Stimulated activated CD4-positive, alpha-beta T cell treated with anti-CD3 and anti-CD28 coated beads, Interleukin-15, amount 100 ng/mL, for 24 hours (primary cell): Measurements from ENCODE around the gene TNS1.
"Not testable (repeated sequence)": the region's sequence is repeated elsewhere in the genome, so short reads cannot be mapped to it uniquely, and the experiment has no call there.

Experiments used
- DNase-seq: peaks from one replicate; pipeline ENCODE4 v3.0.0-alpha.2; 2020

TNS1 gene

DNA sequence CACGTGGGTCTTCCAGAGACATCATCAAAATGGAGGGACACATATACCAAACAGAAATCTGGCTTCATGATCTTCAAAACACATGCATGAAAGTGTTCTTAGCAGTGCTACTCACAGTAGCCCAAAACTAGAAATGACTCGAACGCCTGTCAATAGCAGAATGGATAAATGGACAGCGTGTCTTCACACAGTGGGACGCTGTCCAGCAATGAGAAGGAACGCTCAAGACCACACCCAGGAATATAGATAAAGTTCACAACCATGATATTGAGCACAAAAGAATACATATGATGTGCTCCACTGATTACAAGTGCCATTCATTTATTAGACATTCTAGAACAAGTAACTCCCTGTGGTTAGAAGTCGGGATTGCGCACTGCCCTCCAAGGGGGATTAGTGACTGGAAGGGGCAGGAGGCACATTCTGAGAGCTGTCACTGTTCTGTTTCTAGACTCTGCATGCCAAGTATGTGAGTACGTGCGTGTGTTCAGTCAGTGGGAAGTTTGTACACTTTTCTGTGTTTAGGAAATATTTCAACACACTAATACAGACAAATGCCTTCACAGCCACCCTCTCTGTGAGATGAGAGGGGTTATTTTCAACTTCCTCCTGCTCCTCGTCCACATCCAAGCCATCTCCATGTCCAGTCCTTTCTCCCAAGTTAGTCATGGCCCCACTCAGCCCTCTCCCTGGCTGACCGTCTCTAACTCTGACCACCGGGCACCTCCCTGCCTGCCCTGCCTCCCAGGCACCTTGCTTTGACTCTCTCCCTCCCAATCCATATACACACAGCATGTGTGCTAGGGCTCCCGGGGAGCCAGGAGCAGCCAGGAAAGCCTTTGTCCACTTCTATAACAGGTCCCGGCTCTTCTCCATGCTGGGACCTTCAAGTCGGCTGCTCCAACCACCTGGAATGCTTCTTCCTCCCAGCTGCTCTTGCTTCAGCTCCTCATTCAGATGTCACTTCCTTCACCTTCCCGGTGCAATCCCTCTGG lies 26.9 kb upstream of the TNS1 start:
- DNase-seq = no peak

DNA sequence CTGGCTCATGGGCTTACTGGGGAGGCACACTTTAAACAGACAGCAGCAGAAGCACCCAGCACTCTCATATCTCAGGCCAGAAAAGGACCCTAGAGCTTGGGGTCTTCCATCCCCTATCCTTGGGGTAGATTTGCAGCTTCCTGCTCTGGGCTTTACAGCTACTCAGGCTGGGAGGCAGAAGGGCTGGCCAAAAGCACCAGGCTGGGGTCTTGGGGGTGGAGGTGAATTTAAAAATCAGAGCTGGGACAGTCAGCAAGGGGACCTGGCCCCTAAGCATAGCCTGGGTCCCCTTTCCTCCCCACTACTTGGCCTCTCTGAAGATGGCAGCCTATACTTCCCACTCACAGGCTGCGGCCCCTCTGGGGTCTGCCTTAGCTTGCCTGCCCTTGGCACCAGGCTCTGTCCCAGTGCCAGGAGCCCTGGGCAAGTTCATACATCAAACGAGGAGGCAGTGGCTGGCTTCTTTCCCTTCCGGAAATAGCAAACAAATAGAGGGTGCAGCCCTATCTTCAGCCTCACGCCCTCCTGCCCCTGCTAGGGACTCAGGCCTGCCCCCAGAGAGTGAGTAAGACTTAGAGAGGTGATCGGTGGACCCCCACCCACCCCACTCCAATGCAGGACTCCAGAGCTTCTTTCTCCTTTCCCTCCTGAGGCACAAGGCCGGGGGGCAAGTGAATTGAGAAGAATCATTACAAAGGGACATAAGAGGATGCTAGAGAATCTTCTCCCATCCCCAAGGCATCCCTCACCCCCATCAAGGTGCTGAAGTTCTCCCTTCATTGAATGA lies 26.0 kb upstream of the TNS1 start:
- no peak for DNase-seq

DNA sequence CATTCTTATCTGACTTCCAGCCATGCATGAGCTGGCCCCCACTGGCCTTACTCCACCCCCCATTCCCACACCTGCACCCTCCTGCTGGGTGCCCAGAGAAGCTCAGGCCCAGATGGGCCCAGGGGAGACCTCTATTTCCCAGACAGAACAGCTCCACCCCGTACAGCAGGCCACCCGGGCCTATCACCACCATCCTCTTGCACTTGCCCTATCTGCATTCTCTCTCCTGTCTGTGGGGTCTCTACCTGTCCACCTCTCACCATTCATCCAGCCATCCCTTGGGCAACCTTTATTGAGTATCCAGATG lies 25.3 kb upstream of the TNS1 start:
- DNase-seq = no peak

DNA sequence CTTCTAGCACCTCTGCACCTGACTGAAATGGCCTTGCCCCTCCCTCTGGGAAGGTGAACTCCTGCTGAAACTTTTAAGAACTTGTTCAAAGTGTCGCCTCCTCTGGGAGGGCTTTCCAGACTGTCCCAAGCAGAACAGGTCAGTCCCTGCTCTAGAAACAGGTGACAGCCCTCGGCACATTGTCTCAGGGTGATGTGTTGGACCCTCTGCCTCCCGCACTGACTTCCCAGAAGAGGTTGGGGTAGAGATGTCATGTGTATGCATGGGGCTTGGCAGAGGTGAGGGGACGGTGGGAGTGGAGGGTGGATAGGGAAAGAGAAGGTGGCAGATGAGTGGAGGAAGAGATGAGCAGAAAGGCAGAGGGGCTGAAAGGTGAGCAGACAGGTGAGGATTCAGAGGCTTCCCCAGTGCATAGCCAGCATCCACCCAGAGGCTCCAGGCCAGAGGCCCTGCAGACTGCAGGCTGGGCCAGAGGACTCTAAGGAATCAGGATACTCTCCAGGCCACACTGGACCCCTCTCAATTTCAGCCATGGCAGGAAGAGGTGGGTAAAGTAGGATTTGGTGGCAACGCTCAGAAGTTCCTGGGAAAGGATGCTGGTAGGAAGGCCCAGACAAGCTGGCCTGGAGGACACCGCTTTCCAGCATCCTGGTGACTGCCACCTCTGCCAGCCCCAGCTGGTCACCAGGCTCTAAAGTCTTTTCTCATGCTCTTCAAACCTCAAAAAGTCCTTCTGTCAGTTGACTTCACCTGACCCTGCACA lies 24.8 kb upstream of the TNS1 start:
- DNase-seq = no peak

DNA sequence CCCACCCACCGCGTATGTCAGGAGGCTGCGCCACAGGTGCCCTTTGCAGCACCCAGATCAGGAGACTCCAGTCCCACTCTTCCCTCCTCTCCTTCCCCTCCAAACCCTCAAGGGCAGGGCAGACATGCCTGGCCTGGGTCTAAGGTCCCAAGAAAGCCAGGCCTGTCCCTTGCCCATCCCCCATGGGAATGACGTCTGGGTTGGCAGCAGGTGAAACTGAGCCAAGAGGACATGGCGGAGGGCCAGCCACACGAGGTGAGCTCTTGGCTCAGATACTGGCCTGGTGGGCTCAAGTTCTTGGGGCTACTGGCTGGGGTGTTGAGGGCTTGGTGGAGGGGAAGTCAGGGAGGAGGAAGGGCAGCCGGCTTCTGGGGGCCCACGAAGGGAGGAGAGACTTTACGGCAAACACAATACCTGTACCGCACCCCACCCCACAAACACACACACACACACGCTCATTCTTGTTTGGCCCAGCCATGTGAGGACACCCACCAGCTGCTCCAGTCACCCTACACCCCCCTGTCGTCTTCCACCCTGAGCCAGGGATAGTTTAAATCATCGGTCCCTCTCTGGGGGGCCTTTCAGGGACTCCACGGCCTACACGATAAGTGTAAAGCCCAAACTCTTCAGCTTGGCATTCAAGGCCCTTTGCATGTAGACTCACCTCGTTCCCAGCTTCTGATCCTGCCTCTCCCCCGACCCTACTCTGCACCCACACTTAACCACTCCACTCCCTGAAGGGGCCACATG lies 24.1 kb upstream of the TNS1 start:
- DNase-seq = peak; percentile 1

DNA sequence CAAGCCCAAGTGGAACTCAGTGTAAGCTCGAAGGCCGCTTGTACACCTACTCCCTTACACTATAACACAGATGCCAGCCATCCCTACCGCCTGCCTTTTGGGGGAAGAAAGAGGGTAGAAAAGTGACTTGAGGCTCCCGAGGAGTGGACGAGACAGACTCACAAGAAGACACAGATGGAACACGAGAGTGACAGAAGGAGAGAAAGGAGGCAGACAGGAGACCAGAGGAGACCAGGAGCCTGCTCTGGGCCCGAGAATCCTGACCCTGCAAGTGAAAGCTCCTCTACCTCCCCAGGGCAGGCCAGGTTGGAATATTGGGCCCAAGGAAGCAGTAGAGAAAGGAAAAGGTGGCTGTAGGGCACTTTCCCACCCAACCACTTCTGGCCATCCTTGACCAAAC lies 23.4 kb upstream of the TNS1 start:
- no peak for DNase-seq

DNA sequence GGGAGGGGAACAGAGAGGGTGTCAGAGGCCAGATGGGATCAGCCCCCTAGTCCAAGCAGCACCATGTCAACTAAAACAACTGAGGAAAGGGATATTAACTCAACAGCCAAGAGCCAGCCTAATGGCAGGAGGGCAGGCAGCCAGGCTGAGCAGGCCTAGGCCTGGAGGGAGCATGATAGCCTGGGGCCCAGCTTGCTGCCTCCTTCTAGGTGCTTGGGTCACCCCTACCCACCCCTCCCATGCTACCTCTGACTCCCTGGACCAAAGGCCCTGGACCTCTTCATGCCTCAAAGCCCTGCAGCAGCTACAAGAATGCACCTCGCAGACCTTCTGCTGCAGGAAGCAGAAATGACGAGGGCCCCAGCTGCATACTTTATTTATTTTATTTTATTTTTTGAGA lies 22.1 kb upstream of the TNS1 start:
- DNase-seq = no peak

DNA sequence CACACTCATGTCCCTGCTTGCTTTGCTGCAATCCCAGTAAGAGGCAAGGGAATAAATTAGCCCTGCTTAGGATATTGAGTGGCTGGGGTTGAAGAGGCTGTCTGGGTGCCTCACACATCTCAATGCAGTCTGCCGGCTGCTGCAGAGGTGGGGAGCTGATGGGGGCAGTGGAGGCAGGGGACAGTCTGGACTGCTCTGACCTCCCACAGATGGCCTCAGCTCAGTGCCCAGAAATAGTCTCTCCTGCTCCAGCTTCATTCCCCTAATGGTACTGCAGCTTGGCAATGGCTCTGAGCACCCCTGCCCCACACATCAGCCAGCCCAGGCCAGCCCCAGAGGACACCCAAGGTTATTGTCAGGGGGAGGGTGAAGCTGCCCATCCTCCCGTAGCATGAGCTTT lies 21.5 kb upstream of the TNS1 start:
- peak; percentile 0 for DNase-seq

DNA sequence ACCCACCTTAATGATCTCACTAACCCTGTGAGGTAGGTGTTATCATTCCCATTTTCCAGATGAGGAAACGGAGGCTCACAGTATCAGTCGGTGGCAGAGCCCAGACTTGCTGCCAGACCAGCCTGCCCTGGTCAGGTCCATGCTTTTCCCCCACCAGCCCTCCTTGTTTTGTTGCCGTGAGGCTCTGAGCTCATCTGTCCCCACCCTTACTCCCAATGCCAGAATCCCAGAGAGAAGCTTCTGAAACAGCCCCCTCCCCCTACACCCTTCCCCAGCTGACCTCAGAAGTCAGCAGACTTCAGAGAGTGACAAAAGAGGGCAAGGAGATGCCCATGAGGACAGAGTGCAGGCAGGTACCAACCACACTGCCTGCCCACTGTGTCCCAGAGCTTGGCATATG lies 20.8 kb upstream of the TNS1 start:
- DNase-seq = no peak

DNA sequence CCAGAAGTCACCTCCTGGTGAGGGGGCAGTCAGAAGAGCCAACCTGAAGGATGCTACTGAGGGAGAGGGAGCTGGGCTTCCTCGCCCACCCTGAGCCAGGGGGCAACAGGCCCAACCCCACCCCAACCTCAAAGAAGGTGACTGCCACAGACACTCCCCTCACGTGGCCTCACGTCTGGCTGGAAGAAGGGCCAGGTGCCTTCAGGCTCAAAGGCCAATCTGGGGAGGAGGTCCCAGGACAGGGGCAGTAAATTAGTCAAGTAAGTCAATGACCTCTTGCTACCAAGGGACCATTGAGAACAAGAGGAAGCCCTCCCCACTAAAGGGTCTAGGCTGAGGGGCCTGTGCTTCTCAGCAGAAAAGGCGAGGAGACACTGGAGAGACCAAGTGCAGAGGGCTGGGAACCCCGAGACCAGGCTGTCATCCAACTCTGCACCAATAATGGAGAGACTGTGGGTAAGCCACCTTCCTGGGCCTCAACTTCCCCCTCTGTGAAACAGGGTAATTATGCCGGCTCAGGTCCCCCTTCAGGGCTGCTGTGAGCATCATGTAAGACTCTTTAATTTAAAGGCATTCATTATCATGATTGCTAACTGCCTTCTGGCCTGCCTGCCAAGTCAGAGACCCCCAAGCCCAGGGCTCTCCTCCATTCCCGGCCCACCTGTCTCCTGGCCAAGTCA lies 20.2 kb upstream of the TNS1 start:
- DNase-seq = no peak

DNA sequence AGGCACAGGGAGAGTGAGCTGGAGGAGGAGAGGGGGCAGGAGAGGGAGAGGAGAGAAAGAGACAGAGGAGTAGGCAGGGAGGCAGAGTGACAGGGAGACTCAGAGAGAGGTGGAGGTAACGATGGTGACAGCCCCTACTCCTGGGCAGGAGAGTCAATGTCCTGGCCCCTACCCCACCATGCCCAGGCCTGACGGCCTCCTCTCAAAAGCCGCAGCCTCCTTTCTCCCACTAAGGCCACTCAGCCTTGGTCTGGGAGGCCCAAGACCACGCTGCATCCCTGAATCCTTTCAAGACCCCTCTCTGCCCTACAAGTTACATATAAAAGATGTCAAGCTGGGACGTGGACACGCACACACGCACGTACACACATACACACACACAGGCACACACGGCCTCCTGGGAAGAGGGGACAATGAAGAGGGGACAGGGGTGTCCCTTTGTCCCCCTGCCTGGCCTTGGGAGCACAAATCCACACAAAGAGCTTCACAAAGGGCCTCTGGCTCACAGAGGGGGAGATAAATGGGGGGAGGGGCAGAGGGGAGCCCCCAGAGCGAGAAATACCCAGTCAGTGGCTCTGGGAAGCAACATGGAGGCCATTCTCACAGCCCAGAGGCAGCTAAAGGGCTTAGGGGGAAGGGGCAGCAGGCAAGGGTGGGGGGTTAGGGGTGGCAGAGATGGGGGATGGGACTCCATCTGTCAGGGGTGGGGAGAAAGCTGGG lies 19.5 kb upstream of the TNS1 start:
- no peak for DNase-seq

DNA sequence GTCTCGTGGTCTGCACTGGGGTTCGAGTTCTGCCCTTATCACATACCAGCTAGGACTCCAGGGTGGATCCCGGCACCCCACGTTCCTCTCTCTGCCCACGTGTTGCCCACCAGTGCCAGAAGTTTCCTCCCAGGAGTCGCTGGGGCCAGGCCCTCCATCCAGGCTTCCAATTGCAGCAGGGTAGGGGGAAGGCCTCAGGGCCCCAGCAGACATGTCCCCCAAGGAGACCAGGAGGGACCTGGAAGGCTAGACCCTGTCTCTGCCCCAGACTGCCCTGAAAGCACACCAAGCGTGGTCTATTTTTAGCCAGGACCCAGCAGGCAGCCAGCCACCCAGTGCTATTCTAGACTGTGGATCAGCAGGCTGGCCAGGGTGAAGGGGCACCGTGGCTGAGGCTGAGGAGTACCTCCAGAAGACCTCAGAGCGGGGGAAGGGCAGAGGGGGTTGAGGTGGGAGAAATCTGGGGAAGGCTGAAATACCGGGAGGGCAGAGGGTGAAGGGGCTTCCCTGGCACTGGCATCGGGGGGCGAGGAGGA lies 18.8 kb upstream of the TNS1 start:
- DNase-seq = no peak

DNA sequence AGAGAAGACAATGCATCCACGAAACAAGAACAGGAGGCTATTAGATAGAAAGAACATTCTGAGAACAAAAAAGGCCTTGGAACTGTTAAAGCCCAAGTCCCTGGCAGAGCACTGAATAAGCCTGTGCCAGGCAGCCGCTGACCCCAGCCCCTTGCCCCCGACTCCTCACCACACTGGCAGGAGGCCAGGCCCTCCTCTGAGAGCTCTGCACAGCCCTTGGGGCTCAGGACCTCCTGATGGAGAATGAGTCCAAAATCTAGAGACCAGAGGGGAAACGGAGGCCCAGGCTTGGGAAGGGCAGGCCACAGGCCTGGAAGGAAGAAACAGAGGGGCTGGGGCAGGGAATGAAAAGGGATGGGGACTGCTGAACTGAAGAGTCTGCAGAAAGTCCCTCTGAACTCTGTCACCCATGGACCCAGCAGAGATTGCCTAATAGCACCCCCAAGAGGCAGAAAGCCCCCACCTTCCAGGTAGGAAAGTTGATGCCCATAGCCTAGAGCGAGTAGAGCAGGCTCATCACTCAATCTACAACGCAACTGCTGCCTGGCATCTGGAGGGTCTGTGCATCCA lies 18.3 kb upstream of the TNS1 start:
- DNase-seq = no peak

DNA sequence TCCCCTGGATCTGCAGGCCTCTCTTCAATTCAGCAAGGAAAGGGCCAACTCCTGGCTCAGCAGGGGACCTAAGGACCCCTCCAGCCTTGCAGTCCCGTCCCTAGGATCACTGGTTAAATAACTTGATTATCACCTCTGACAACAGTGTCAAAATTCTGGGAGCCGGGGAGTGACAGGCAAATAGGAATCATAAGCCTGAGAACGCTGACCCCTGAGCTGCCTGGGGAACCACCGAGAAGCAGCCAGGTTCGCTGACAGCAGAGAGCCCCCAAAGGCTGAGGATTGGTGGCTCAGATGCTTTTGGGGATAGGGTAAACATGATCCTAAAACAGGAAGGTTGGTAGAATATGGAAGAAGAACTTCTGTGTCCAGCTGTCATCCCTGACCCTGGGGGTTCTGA lies 17.5 kb upstream of the TNS1 start:
- no peak for DNase-seq

DNA sequence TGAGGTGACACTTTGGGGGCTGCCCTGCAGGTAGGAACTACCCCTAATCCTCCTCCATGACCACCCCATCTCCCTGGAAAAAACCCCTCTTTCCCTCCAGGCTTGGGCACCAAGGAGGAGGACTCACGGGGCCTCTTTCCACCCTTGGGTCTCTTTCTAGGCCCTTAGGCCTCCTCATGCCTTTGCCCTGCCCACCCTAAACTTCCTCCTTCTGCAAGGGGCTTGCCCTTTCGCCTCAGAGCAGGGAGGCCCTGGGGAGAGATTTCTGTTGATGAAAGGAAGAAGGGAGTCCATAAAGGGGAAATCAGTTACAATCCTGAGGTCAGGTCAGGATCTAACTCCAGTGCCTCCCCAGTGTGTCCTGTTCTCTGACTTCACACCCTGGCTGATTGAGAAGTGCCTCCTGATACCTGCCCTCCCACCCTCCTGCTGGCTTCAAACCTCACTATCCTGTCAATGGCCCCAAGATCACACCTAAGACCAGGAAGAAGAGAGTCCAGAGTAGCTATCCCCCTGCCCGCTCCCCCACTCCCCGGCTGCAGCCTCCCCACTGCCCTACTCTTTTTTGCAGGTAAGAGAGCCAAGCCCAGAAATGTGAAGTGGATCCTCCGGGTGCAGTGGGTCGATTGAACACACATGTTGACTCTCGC lies 16.7 kb upstream of the TNS1 start:
- no peak for DNase-seq

DNA sequence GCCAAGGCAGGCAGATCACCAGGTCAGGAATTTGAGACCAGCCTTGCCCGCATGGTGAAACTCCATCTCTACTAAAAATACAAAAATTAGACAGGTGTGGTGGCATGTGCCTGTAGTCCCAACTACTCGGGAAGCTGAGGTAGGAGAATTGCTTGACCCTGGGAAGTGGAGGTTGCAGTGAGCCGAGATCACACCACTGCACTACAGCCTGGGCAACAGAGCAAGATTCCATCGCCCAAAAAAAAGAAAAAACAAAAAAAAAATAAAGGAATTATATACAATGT lies 16.0 kb upstream of the TNS1 start:
- DNase-seq = not testable (repeated sequence)

DNA sequence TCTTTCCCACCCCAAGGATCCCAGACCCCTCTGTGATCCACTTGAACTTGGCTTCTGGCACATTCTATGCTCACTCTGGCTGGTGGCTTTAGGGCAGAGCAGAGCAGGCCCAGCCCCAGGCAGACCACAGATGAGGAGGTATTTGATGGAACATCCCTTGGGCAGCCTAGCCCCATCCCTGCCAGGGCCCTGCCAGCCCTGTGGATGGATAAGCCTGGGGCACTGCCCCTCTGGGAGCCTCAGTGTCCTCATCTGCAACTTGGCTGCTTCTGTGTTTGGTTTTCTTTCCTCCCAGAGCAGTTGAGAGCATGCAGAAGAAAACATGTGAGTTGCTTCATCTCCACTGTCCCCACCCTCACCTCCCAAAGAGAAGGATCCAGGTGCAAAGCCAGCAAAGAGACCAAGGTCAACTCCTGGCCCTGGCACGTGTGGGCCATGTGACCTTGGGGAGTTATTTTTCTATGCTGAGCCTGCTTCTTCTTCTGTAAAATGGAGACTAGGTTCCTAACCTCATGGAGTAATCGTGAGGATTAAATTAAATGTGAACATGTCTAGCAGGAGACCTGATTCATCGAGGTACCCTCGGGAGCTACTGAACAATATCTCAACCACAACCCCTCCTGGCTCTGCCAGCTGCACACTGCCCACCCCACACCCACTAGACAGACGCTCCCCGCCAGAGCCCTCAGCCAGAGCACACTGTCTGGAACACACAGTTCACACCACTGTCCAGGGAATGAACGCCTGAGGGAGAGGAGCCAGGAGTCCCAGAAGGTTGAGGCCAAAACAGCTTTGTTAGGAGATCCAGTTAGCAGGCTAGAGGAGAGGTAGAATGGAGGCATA lies 14.6 kb upstream of the TNS1 start:
- DNase-seq = no peak

DNA sequence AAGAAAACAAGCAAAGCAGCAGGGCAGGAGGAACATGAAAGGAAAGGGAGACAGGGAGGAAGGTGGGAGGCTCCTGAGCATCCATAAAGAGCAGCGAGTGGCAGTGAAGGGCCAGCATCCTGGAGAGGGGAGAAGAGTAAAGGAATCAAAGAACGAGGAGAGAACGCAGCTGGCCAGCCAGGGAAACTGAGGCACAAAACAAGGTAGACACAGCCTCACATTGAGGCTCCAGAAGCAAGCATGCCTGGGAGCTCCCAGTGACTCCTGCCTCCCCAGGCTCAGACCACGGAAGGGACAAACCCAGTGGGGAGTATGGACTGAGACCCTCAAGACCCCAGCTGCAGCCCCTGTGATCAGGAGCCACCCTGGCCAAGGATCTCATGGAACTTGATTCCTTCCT lies 14.0 kb upstream of the TNS1 start:
- DNase-seq = no peak
